DOHH2 (cell line): ENCODE results near the gene AGA.

Experiments used
- EZH2phosphoT487 ChIP-seq: fragments of 200-600 bp; sonication (generic); IDR thresholded peaks from 2 replicates; pipeline ENCODE4 v1.6.1; 2017; ENCODE audit warnings: borderline replicate concordance, mild to moderate bottlenecking, antibody characterized with exemption, low read length, moderate library complexity, mixed read lengths
- TF ChIP-seq, protein P1 (sequence below): fragments of 200-600 bp; sonication (generic); IDR thresholded peaks from one replicate; pipeline ENCODE4 v1.5.1; 2014; ENCODE audit warnings: antibody characterized with exemption, mild to moderate bottlenecking, low read depth, low read length; ENCODE audit not compliant: poor library complexity, severe bottlenecking

DNA sequence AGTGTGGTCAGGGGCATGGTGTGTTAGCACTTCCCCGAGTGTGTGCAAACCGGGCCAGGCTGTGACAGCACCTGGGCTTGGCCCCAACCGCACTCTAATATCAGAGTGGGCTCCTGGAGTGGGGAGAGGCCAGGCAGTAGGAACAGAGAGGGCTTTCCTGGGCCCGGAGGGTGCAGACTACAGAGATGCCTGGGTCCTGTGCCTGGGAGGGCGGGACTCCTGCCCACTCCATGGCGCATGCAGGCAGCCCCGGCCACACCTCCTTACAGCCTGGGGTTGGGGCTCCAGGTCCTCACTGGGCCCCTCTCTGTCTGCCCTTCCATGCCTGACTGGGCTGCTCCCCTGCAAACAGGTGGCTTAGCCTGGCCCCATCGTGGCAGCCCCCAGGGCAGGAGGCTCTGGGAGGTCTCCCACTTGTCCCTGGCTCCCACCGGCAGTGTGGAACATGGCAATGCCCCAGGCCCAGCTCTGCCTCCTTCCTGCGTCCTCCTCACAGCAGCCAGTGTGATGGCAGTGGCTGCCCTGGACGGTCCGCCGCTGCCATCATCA is 60.4 kb downstream of the AGA start:
- TF ChIP-seq, protein P1, sequence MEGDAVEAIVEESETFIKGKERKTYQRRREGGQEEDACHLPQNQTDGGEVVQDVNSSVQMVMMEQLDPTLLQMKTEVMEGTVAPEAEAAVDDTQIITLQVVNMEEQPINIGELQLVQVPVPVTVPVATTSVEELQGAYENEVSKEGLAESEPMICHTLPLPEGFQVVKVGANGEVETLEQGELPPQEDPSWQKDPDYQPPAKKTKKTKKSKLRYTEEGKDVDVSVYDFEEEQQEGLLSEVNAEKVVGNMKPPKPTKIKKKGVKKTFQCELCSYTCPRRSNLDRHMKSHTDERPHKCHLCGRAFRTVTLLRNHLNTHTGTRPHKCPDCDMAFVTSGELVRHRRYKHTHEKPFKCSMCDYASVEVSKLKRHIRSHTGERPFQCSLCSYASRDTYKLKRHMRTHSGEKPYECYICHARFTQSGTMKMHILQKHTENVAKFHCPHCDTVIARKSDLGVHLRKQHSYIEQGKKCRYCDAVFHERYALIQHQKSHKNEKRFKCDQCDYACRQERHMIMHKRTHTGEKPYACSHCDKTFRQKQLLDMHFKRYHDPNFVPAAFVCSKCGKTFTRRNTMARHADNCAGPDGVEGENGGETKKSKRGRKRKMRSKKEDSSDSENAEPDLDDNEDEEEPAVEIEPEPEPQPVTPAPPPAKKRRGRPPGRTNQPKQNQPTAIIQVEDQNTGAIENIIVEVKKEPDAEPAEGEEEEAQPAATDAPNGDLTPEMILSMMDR: no peak
- TF ChIP-seq EZH2phosphoT487: no peak
